Forelimb muscle (tissue), 1 donor: ENCODE data around the gene POSTN. TPM values are rescaled to one million over a fixed set of nuclear protein-coding genes. Genes with fewer than 3 reads are reported as not detected.

Experiments
- DNase-seq: peaks from one replicate; pipeline ENCODE4 v3.0.0-alpha.2; 2013; ENCODE audit warnings: low read depth
- polyA plus RNA-seq: library from polyadenylated mRNA; unstranded; fragments of 120-200 nt; gene quantifications from one replicate; pipeline ENCODE4 v1.2.1, GENCODE V29; 2013; ENCODE audit not compliant: insufficient read length

POSTN gene
- polyA plus RNA-seq: 1,932 TPM

- peak; percentile 95 for DNase-seq
Observed at GRCh38 chr13:37598597-37598996, at the start of gene POSTN. Gene POSTN (minus strand): TSS chr13:37598768. CDS start chr13:37598726, 42 bp downstream.

GRCh38 chr13:37647031-37647650, 48.6 kb upstream of the POSTN start:
- no peak for DNase-seq

GRCh38 chr13:37646531-37646930, 48.0 kb upstream of the POSTN start:
- no peak for DNase-seq

GRCh38 chr13:37645181-37645740, 46.7 kb upstream of the POSTN start:
- no peak for DNase-seq

GRCh38 chr13:37641391-37641790, 42.8 kb upstream of the POSTN start:
- DNase-seq: no peak

- no peak for DNase-seq
Observed at GRCh38 chr13:37640499-37640898, 41.9 kb upstream of the POSTN start.

GRCh38 chr13:37636701-37637100, 38.1 kb upstream of the POSTN start:
- DNase-seq: no peak

GRCh38 chr13:37632294-37632693, 33.7 kb upstream of the POSTN start:
- DNase-seq: no peak

GRCh38 chr13:37627428-37627827, 28.9 kb upstream of the POSTN start:
- DNase-seq: no peak

GRCh38 chr13:37621811-37622361, 23.3 kb upstream of the POSTN start:
- no peak for DNase-seq

GRCh38 chr13:37618554-37618953, 20.0 kb upstream of the POSTN start:
- no peak for DNase-seq

- DNase-seq: no peak
Observed at GRCh38 chr13:37617173-37617572, 18.6 kb upstream of the POSTN start.

- DNase-seq: no peak
Observed at GRCh38 chr13:37616131-37616530, 17.6 kb upstream of the POSTN start.

GRCh38 chr13:37615276-37615675, 16.7 kb upstream of the POSTN start:
- DNase-seq: no peak

GRCh38 chr13:37613638-37614037, 15.1 kb upstream of the POSTN start:
- DNase-seq: no peak

GRCh38 chr13:37613236-37613635, 14.7 kb upstream of the POSTN start:
- no peak for DNase-seq

GRCh38 chr13:37608750-37609339, 10.3 kb upstream of the POSTN start:
- DNase-seq: no peak

GRCh38 chr13:37602733-37603381, 4.3 kb upstream of the POSTN start:
- DNase-seq: no peak

- no peak for DNase-seq
Observed at GRCh38 chr13:37601648-37602440, 3.3 kb upstream of the POSTN start.

- no peak for DNase-seq
Observed at GRCh38 chr13:37599519-37599918, 951 bp upstream of the POSTN start.

GRCh38 chr13:37597477-37598025, 1.0 kb downstream of the POSTN start:
- no peak for DNase-seq
